GM12873 (cell line): ENCODE data around the gene COL4A1.

Experiments
- CTCF ChIP-seq: IDR thresholded peaks from 2 replicates; pipeline ENCODE4 v1.5.1; 2012; ENCODE audit warnings: low read depth, mild to moderate bottlenecking, moderate library complexity, low read length, control low read depth; ENCODE audit not compliant: insufficient read depth; ENCODE audit errors: missing control alignments

Gene COL4A1

GRCh38 chr13:110209950-110210603 lies 96.9 kb downstream of the COL4A1 start:
- no peak for TF ChIP-seq CTCF

- TF ChIP-seq CTCF = no peak
These were observed 98.8 kb downstream of the COL4A1 start for GRCh38 chr13:110208116-110208515.

GRCh38 chr13:110206996-110207395 lies 100.0 kb downstream of the COL4A1 start:
- TF ChIP-seq CTCF = no peak

GRCh38 chr13:110206185-110206584 lies 100.8 kb downstream of the COL4A1 start:
- TF ChIP-seq CTCF = no peak

- TF ChIP-seq CTCF = no peak
These were observed 105.8 kb downstream of the COL4A1 start for GRCh38 chr13:110201114-110201513.

- no peak for TF ChIP-seq CTCF
These were observed 106.6 kb downstream of the COL4A1 start for GRCh38 chr13:110200276-110200870.

GRCh38 chr13:110199046-110199831 lies 107.7 kb downstream of the COL4A1 start:
- TF ChIP-seq CTCF = no peak
